K562 (cell line): Measurements from ENCODE around the gene UBE2O. TPM values are rescaled to one million over a fixed set of nuclear protein-coding genes. Genes with fewer than 3 reads are reported as not detected.

ENCODE experiments used
- CBFA2T2 ChIP-seq: fragments of 450-650 bp; conservative IDR thresholded peaks from 2 replicates; pipeline ENCODE4 v1.6.1; 2017; ENCODE audit warnings: mild to moderate bottlenecking
- CBX3 ChIP-seq, 2 experiments: IDR thresholded peaks; 1 replicate in 1 of 2; 2 replicates in 1 of 2; pipeline ENCODE4 v1.6.1; 2012; ENCODE audit warnings: inconsistent platforms in 2 of 2, low read length in 2 of 2, borderline replicate concordance in 1 of 2, control low read depth in 1 of 2
- ILF3 ChIP-seq: fragments of 450-650 bp; IDR thresholded peaks from 2 replicates; pipeline ENCODE4 v1.6.1; 2018; ENCODE audit warnings: antibody characterized with exemption, mild to moderate bottlenecking, moderate library complexity, borderline replicate concordance
- MAFK ChIP-seq: IDR thresholded peaks from 2 replicates; pipeline ENCODE4 v1.6.1; 2011; ENCODE audit warnings: low read length, improper control_type of control experiment
- NFIX ChIP-seq: fragments of 250-450 bp; sonication (Bioruptor Pico); IDR thresholded peaks from 2 replicates; pipeline ENCODE4 v1.4.0; 2020; ENCODE audit warnings: low read depth, mild to moderate bottlenecking, moderate library complexity
- PCBP2 ChIP-seq: fragments of 200-400 bp; formaldehyde crosslinking; IDR thresholded peaks from 2 replicates; pipeline ENCODE4 v1.6.1; 2018; ENCODE audit warnings: low read length, low read depth, mild to moderate bottlenecking, moderate library complexity; ENCODE audit not compliant: poor library complexity, severe bottlenecking
- PTRF ChIP-seq: fragments of 450-650 bp; IDR thresholded peaks from 2 replicates; pipeline ENCODE4 v1.6.1; 2016; ENCODE audit warnings: mild to moderate bottlenecking, missing genetic modification characterization, missing compliant biosample characterization
- RAD51 ChIP-seq: fragments of 450-650 bp; IDR thresholded peaks from 2 replicates; pipeline ENCODE4 v1.7.1; 2016; ENCODE audit warnings: low read depth, mild to moderate bottlenecking, borderline replicate concordance
- ZNF232 ChIP-seq: sonication (generic); formaldehyde crosslinking; IDR thresholded peaks from 2 replicates; pipeline ENCODE4 v1.8.0; 2022; ENCODE audit warnings: mild to moderate bottlenecking, missing genetic modification reagents
- ZNF24 ChIP-seq: fragments of 450-650 bp; IDR thresholded peaks from 2 replicates; pipeline ENCODE4 v1.6.1; 2016
- ZNF507 ChIP-seq: conservative IDR thresholded peaks from 2 replicates; pipeline ENCODE4 v1.6.1; 2017; ENCODE audit warnings: missing genetic modification characterization, missing compliant biosample characterization
- ZNF583 ChIP-seq: fragments of 250-450 bp; sonication (Bioruptor Pico); IDR thresholded peaks from 2 replicates; pipeline ENCODE4 v1.4.0; 2020
- polyA plus RNA-seq, 8 experiments: library from polyadenylated mRNA; depleted of rRNA in 4 of 8; stranded (reverse) in 5 of 8; unstranded in 3 of 8; fragments of >200 nt; fragmentation: Nextera tagmentation in 2 of 8; fragmentation: Illumina TruSeq in 1 of 8; extraction: Ambion mirVana in 2 of 8; extraction: Trizol in 1 of 8; gene quantifications; 2 replicates each; pipeline versions ENCODE4 v1.2.1 to v1.2.3, GENCODE V29; 2011 to 2014; ENCODE audit warnings: inconsistent platforms in 1 of 8, missing spikeins in 1 of 8
- total RNA-seq, 7 experiments: library from RNA; depleted of rRNA in 6 of 7; stranded (reverse); fragments of >200 nt in 6 of 7; fragmentation: Illumina TruSeq in 2 of 7; extraction: Trizol in 2 of 7; gene quantifications; 2 replicates each; pipeline versions ENCODE4 v1.2.1 to v1.2.3, GENCODE V29; 2011 to 2021; ENCODE audit warnings: low replicate concordance in 1 of 7
- TF ChIP-seq, protein P1 (sequence below): IDR thresholded peaks from 2 replicates; pipeline ENCODE4 v1.6.1; 2012; ENCODE audit warnings: low read depth, low read length, improper control_type of control experiment, borderline replicate concordance
- TF ChIP-seq, protein P2 (sequence below), 2 experiments: fragments of 450-650 bp; IDR thresholded peaks; 2 replicates each; pipeline ENCODE4 v1.6.1; 2016
- TF ChIP-seq, protein P3 (sequence below), 2 experiments: fragments of 450-650 bp in 1 of 2; IDR thresholded peaks; 2 replicates each; pipeline ENCODE4 v1.6.1; 2011 to 2017; ENCODE audit warnings: low read depth in 2 of 2, antibody characterized with exemption in 1 of 2, borderline replicate concordance in 1 of 2, low read length in 1 of 2, mild to moderate bottlenecking in 1 of 2, mixed read lengths in 1 of 2; ENCODE audit not compliant: control insufficient read depth in 1 of 2
- TF ChIP-seq, protein P4 (sequence below): sonication (generic); formaldehyde crosslinking; IDR thresholded peaks from 2 replicates; pipeline ENCODE4 v1.8.0; 2022; ENCODE audit warnings: mild to moderate bottlenecking, low read depth, missing genetic modification reagents
- TF ChIP-seq, protein P5 (sequence below): IDR thresholded peaks from 3 replicates; pipeline ENCODE4 v1.6.1; 2011; ENCODE audit warnings: borderline replicate concordance, mild to moderate bottlenecking; ENCODE audit not compliant: insufficient read length, insufficient read depth

Gene UBE2O
- total and polyA plus RNA-seq, 9 of the 15 experiments (the other 6 are each of a cell fraction or from before 2014, with no cell fraction given): 1.6 to 39.7 (median 13.3) TPM

DNA sequence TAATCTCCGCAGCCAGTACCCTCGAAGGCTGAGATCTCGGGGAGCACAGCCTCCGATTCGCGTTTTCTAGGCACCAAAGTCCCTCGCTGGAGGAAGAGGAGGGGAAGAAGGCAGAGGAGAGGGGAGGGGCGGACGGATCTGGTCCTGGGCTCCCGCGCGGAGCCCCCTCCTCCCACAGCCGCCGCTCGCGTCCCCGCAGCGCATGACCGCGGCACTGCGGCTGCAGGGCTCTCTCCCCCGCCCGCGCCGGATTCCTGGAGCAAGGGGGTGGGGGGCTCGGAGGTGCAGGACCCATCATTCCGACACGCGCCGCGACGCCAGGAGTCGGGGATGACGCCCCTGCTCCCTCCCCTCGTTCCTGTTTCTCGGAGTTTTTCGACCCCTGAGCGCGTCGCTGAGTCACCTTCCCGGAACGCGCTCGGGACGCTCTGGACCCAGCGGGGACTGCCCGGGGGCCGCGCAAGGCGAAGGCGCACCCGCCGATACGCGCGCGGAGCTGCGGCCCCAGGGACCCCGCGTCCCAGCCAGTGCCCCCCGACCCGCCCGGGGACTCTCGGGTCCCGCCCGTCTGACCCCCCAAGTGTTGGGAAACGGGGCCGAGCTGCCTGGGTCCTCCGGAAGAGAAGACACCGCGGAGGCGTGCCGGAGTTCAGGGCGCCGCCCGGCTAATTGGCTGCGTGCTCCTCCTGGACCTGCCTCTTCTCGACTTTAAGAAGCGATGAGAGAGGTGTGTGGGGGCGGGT is 70.0 kb downstream of the UBE2O start (continued):
- TF ChIP-seq, protein P1, sequence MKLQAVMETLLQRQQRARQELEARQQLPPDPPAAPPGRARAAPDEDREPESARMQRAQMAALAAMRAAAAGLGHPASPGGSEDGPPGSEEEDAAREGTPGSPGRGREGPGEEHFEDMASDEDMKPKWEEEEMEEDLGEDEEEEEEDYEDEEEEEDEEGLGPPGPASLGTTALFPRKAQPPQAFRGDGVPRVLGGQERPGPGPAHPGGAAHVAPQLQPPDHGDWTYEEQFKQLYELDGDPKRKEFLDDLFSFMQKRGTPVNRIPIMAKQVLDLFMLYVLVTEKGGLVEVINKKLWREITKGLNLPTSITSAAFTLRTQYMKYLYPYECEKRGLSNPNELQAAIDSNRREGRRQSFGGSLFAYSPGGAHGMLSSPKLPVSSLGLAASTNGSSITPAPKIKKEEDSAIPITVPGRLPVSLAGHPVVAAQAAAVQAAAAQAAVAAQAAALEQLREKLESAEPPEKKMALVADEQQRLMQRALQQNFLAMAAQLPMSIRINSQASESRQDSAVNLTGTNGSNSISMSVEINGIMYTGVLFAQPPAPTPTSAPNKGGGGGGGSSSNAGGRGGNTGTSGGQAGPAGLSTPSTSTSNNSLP: no peak
- no peak for TF ChIP-seq PTRF (tag)
- TF ChIP-seq RAD51: no peak
- TF ChIP-seq MAFK: no peak
- no peak for TF ChIP-seq CBX3 (IDR thresholded peaks at IDR 0.05; ENCODE audit: borderline replicate concordance in 1 of 2, low read length in 2 of 2)
- TF ChIP-seq ZNF507 (tag): no peak
- TF ChIP-seq NFIX (CRISPR knock-in tag): no peak
- TF ChIP-seq, protein P2, sequence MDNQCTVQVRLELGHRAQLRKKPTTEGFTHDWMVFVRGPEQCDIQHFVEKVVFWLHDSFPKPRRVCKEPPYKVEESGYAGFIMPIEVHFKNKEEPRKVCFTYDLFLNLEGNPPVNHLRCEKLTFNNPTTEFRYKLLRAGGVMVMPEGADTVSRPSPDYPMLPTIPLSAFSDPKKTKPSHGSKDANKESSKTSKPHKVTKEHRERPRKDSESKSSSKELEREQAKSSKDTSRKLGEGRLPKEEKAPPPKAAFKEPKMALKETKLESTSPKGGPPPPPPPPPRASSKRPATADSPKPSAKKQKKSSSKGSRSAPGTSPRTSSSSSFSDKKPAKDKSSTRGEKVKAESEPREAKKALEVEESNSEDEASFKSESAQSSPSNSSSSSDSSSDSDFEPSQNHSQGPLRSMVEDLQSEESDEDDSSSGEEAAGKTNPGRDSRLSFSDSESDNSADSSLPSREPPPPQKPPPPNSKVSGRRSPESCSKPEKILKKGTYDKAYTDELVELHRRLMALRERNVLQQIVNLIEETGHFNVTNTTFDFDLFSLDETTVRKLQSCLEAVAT (IDR thresholded peaks at IDR 0.05): no peak
- no peak for TF ChIP-seq ZNF24
- no peak for TF ChIP-seq ILF3
- TF ChIP-seq, protein P3, sequence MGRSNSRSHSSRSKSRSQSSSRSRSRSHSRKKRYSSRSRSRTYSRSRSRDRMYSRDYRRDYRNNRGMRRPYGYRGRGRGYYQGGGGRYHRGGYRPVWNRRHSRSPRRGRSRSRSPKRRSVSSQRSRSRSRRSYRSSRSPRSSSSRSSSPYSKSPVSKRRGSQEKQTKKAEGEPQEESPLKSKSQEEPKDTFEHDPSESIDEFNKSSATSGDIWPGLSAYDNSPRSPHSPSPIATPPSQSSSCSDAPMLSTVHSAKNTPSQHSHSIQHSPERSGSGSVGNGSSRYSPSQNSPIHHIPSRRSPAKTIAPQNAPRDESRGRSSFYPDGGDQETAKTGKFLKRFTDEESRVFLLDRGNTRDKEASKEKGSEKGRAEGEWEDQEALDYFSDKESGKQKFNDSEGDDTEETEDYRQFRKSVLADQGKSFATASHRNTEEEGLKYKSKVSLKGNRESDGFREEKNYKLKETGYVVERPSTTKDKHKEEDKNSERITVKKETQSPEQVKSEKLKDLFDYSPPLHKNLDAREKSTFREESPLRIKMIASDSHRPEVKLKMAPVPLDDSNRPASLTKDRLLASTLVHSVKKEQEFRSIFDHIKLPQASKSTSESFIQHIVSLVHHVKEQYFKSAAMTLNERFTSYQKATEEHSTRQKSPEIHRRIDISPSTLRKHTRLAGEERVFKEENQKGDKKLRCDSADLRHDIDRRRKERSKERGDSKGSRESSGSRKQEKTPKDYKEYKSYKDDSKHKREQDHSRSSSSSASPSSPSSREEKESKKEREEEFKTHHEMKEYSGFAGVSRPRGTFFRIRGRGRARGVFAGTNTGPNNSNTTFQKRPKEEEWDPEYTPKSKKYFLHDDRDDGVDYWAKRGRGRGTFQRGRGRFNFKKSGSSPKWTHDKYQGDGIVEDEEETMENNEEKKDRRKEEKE (IDR thresholded peaks at IDR 0.05; ENCODE audit: borderline replicate concordance in 1 of 2, control insufficient read depth in 1 of 2, low read depth in 2 of 2, low read length in 1 of 2): no peak
- TF ChIP-seq CBFA2T2: no peak
- no peak for TF ChIP-seq ZNF583 (CRISPR knock-in tag)
- no peak for TF ChIP-seq PCBP2
- TF ChIP-seq, protein P4, sequence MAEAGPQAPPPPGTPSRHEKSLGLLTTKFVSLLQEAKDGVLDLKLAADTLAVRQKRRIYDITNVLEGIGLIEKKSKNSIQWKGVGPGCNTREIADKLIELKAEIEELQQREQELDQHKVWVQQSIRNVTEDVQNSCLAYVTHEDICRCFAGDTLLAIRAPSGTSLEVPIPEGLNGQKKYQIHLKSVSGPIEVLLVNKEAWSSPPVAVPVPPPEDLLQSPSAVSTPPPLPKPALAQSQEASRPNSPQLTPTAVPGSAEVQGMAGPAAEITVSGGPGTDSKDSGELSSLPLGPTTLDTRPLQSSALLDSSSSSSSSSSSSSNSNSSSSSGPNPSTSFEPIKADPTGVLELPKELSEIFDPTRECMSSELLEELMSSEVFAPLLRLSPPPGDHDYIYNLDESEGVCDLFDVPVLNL (CRISPR knock-in tag): no peak
- no peak for TF ChIP-seq ZNF232 (CRISPR knock-in tag)
- TF ChIP-seq, protein P5, sequence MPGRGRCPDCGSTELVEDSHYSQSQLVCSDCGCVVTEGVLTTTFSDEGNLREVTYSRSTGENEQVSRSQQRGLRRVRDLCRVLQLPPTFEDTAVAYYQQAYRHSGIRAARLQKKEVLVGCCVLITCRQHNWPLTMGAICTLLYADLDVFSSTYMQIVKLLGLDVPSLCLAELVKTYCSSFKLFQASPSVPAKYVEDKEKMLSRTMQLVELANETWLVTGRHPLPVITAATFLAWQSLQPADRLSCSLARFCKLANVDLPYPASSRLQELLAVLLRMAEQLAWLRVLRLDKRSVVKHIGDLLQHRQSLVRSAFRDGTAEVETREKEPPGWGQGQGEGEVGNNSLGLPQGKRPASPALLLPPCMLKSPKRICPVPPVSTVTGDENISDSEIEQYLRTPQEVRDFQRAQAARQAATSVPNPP: no peak
